CD8-positive, alpha-beta memory T cell (primary cell): Measurements from ENCODE around the gene TMEM233. TPM values are rescaled to one million over a fixed set of nuclear protein-coding genes. Genes with fewer than 3 reads are reported as not detected.

Experiments
- CTCF ChIA-PET: fragments of 350-600 bp; sonication (Branson Sonifier 250); formaldehyde crosslinking; loops from one replicate; lab custom pipeline; 2021; ENCODE audit warnings: antibody characterized with exemption; lab: Charles Lee
- POLR2A ChIA-PET: fragments of 350-600 bp; sonication (Branson Sonifier 250); formaldehyde crosslinking; loops from one replicate; lab custom pipeline; 2021; ENCODE audit warnings: antibody characterized with exemption; lab: Charles Lee
- DNase-seq, 5 donors: peaks; one replicate each; pipeline versions ENCODE4 v3.0.0 to v3.0.0-alpha.2; 2020 to 2022; ENCODE audit warnings: mixed read lengths in 1 of 5
- H3K27ac ChIP-seq: one replicate; pipeline ENCODE4 v1.7.0; 2013; ENCODE audit warnings: low read depth, mild to moderate bottlenecking, low read length, moderate library complexity
- H3K27me3 ChIP-seq: 2 replicates; pipeline ENCODE4 v1.7.0; 2013; ENCODE audit warnings: low read length, mild to moderate bottlenecking; ENCODE audit not compliant: insufficient read depth, poor library complexity, severe bottlenecking
- H3K36me3 ChIP-seq: 2 replicates; pipeline ENCODE4 v1.7.0; 2013; ENCODE audit warnings: mild to moderate bottlenecking, low read length, moderate library complexity; ENCODE audit not compliant: insufficient read depth
- H3K4me1 ChIP-seq: 2 replicates; pipeline ENCODE4 v1.7.0; 2013; ENCODE audit warnings: mild to moderate bottlenecking, low read length, moderate library complexity; ENCODE audit not compliant: insufficient read depth
- H3K4me3 ChIP-seq: 2 replicates; pipeline ENCODE4 v1.7.0; 2013; ENCODE audit warnings: mild to moderate bottlenecking, low read length
- H3K9me3 ChIP-seq: 2 replicates; pipeline ENCODE4 v1.7.0; 2013; ENCODE audit warnings: mild to moderate bottlenecking, low read length
- H3K27ac Mint-ChIP-seq, 8 donors: one replicate each; pipeline ENCODE4 v1.8.0; 2020 to 2021; ENCODE audit warnings: mixed read lengths in 8 of 8, mild to moderate bottlenecking in 6 of 8, inconsistent platforms in 3 of 8, moderate library complexity in 3 of 8
- H3K27me3 Mint-ChIP-seq, 2 donors: one replicate each; pipeline ENCODE4 v1.8.0; 2020 to 2021; ENCODE audit warnings: mixed read lengths in 2 of 2, mild to moderate bottlenecking in 1 of 2, moderate library complexity in 1 of 2
- H3K36me3 Mint-ChIP-seq, 3 donors: one replicate each; pipeline ENCODE4 v1.8.0; 2020 to 2021; ENCODE audit warnings: mixed read lengths in 3 of 3, inconsistent platforms in 1 of 3, mild to moderate bottlenecking in 1 of 3
- H3K4me1 Mint-ChIP-seq, 3 donors: one replicate each; pipeline ENCODE4 v1.8.0; 2020 to 2021; ENCODE audit warnings: mixed read lengths in 3 of 3, inconsistent platforms in 1 of 3, mild to moderate bottlenecking in 1 of 3
- H3K4me3 Mint-ChIP-seq, 7 donors: one replicate each; pipeline ENCODE4 v1.8.0; 2020 to 2021; ENCODE audit warnings: mixed read lengths in 7 of 7, mild to moderate bottlenecking in 6 of 7, moderate library complexity in 4 of 7, inconsistent platforms in 2 of 7
- H3K9me3 Mint-ChIP-seq, 5 donors: one replicate each; pipeline ENCODE4 v1.8.0; 2020 to 2022; ENCODE audit warnings: mixed read lengths in 5 of 5, mild to moderate bottlenecking in 3 of 5, moderate library complexity in 2 of 5, inconsistent platforms in 1 of 5
- polyA plus RNA-seq: library from polyadenylated mRNA; unstranded; fragments of 300-500 nt; fragmentation: Illumina TruSeq; gene quantifications from one replicate; pipeline ENCODE4 v1.2.3, GENCODE V29; 2021
- total RNA-seq, 2 experiments: library from RNA; stranded (reverse); gene quantifications; one replicate each; pipeline ENCODE4 v1.2.3, GENCODE V29; 2021

TMEM233 gene
- total and polyA plus RNA-seq, 3 experiments from 2014 or later: not detected

DNA sequence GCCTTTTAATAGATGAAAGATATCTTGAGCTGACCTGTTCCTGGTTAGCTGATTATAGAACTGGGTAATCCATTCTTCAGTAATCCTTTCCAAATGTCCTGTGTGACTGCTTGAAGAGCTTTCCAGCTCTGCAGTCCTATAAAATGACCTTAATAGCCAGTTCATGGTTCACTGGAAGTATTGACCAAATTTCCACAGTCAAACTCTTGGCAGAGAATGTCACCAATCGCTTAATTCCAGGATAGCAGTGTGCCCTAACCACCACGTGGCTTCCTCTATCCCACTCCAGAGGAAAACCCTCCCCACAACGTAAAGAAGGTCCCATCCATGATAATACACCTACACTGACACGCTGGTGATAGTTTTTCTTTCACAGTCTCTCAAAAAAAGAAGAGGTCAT, 91.8 kb downstream of the TMEM233 start:
- no peaks in the 10 kb centered on the region for H3K9me3 Mint-ChIP-seq
- Histone ChIP-seq H3K27me3 (no peaks in the 10 kb centered on the region), H3K4me1 (no peaks in the 10 kb centered on the region), H3K36me3 (peaks cover 4% of the 10 kb centered on the region), H3K9me3 (no peaks in the 10 kb centered on the region), H3K27ac (no peak overlapping the region), H3K4me3 (no peak overlapping the region)
- ChIA-PET POLR2A (no interaction called here), CTCF (no interaction called here)
- H3K27ac Mint-ChIP-seq: peak overlapping the region in 1 of 8 donors; percentile 66
- no peaks in the 10 kb centered on the region for H3K27me3 Mint-ChIP-seq
- H3K36me3 Mint-ChIP-seq: peaks cover 0 to 19% (median 0%) of the 10 kb centered on the region in 3 donors
- H3K4me1 Mint-ChIP-seq: peaks cover 6 to 11% (median 7%) of the 10 kb centered on the region in 3 donors
- DNase-seq: no peak
- no peak overlapping the region for H3K4me3 Mint-ChIP-seq

DNA sequence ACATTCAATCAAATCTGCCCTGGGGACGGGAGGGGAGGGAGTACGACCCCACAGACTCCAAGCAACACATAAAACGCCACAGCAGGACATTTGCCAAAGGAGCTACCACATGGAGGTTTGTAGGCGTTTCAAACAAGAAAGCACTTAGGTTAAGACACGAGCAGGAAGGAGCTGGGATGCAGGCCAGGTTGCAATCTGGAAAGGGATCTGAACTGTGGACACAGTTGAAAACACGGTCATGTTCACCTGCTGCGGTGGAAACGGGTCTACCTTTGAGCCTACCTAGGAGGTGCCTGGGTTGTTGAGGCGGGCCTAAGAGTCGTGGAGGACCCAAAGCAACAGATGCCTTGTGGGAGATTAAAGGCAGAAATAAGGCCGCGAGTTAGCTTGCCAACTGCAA, 92.8 kb downstream of the TMEM233 start:
- CTCF ChIA-PET: no interaction called here
- Histone ChIP-seq H3K9me3 (no peaks in the 10 kb centered on the region), H3K27ac (no peak overlapping the region), H3K36me3 (no peaks in the 10 kb centered on the region), H3K27me3 (no peaks in the 10 kb centered on the region), H3K4me3 (no peak overlapping the region), H3K4me1 (no peaks in the 10 kb centered on the region)
- Mint-ChIP-seq H3K36me3 (peaks cover 0 to 9% (median 0%) of the 10 kb centered on the region in 3 donors), H3K27ac (no peak overlapping the region), H3K4me3 (no peak overlapping the region), H3K27me3 (no peaks in the 10 kb centered on the region), H3K4me1 (peaks cover 6 to 11% (median 7%) of the 10 kb centered on the region in 3 donors), H3K9me3 (no peaks in the 10 kb centered on the region)
- no peak for DNase-seq
- POLR2A ChIA-PET: no interaction called here

DNA sequence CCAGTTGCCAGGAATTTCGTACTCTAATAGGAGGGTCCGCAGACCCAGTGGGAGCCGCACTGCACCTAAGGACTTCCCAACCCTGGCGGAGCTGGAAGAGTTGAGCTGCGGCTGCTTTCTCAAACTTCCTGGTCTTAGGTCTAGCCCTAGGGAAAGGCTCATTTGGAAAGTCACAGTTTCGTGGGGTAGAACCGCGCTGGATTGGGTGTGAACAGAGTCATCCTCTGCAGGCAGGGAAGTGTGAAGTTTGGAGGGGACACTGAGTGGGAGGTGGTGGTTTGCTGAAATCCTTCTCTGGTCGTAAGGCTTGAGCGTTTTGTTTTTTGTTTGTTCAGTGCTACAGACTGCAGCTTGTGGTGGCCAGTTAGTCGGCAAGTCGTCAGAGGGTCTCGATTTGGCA, 93.2 kb downstream of the TMEM233 start:
- H3K36me3 Mint-ChIP-seq: peaks cover 0 to 7% (median 0%) of the 10 kb centered on the region in 3 donors
- H3K27ac Mint-ChIP-seq: peak overlapping the region in 1 of 8 donors; percentile 26

DNA sequence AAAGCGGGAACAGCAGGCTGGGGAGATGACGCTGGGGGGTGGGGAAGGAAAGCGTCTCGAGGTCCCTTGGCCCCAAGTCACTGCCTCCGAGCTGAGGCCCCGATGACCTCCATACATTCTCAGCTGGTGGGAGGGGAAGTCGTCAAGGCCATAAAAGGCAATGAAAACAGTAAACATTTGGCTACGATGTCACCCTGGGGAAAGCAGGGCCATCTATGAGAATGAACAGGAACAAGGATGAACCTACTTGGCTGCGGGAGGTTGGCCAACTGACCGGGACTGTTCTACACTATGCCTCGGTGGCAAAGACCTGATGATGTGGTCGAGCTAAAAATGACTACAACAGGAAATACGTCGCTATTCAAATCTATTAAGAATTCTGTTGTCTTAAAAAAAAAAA, 93.8 kb downstream of the TMEM233 start:
- Mint-ChIP-seq H3K27ac (no peak overlapping the region), H3K9me3 (no peaks in the 10 kb centered on the region), H3K36me3 (peaks cover 0 to 4% (median 0%) of the 10 kb centered on the region in 3 donors), H3K4me1 (peaks cover 5 to 6% (median 5%) of the 10 kb centered on the region in 3 donors), H3K27me3 (no peaks in the 10 kb centered on the region), H3K4me3 (no peak overlapping the region)
- Histone ChIP-seq H3K9me3 (no peaks in the 10 kb centered on the region), H3K4me1 (no peaks in the 10 kb centered on the region), H3K4me3 (no peak overlapping the region), H3K27ac (no peak overlapping the region), H3K36me3 (no peaks in the 10 kb centered on the region), H3K27me3 (no peaks in the 10 kb centered on the region)
- CTCF ChIA-PET: no interaction called here
- POLR2A ChIA-PET: no interaction called here
- no peak for DNase-seq

More for the DNA sequence above, 93.2 kb downstream of the TMEM233 start:
- Histone ChIP-seq H3K36me3 (no peaks in the 10 kb centered on the region), H3K27me3 (no peaks in the 10 kb centered on the region), H3K4me1 (no peaks in the 10 kb centered on the region), H3K9me3 (no peaks in the 10 kb centered on the region), H3K4me3 (no peak overlapping the region), H3K27ac (no peak overlapping the region)
- Mint-ChIP-seq H3K4me1 (peaks cover 6 to 11% (median 7%) of the 10 kb centered on the region in 3 donors), H3K9me3 (no peaks in the 10 kb centered on the region), H3K4me3 (no peak overlapping the region), H3K27me3 (no peaks in the 10 kb centered on the region)
- no peak for DNase-seq
- ChIA-PET POLR2A (no interaction called here), CTCF (no interaction called here)

DNA sequence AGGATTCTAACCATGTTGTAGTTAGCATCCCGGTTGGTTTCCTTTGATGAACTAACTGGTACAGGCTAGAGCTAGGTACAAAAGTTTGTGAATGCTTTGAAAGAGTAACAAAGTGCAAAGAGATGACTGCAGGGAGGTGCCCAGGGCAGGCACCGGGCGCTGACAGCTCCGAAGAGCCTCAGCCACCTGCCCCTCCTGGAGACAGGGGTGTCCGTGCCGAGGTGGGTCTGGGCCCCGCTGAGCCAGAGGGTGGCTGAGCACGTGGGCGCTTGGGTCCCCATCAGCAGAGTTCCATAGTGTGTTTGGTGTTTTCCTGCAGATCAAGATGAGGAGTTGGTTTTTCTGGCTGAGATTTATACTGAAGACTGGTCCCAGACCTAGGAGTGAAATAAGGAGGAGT, 94.3 kb downstream of the TMEM233 start:
- no peaks in the 10 kb centered on the region for H3K27me3 Mint-ChIP-seq
- no peaks in the 10 kb centered on the region for H3K9me3 ChIP-seq
- H3K36me3 Mint-ChIP-seq: no peaks in the 10 kb centered on the region
- CTCF ChIA-PET: no interaction called here
- H3K9me3 Mint-ChIP-seq: no peaks in the 10 kb centered on the region
- POLR2A ChIA-PET: no interaction called here
- peaks cover under 1 to 2% (median 2%) of the 10 kb centered on the region in 3 donors for H3K4me1 Mint-ChIP-seq
- no peaks in the 10 kb centered on the region for H3K4me1 ChIP-seq
- no peak overlapping the region for H3K4me3 ChIP-seq
- no peaks in the 10 kb centered on the region for H3K36me3 ChIP-seq
- H3K27me3 ChIP-seq: no peaks in the 10 kb centered on the region
- no peak overlapping the region for H3K27ac ChIP-seq
- no peak overlapping the region for H3K27ac Mint-ChIP-seq
- no peak for DNase-seq
- no peak overlapping the region for H3K4me3 Mint-ChIP-seq

GRCh38 chr12:119689935-119690500, 96.4 kb downstream of the TMEM233 start:
- no peak overlapping the region for H3K27ac ChIP-seq
- CTCF ChIA-PET: no interaction called here
- H3K4me1 ChIP-seq: no peaks in the 10 kb centered on the region
- no peaks in the 10 kb centered on the region for H3K36me3 ChIP-seq
- H3K4me3 ChIP-seq: no peak overlapping the region
- POLR2A ChIA-PET: no interaction called here
- no peaks in the 10 kb centered on the region for H3K9me3 Mint-ChIP-seq
- no peaks in the 10 kb centered on the region for H3K36me3 Mint-ChIP-seq
- H3K4me3 Mint-ChIP-seq: no peak overlapping the region
- H3K27ac Mint-ChIP-seq: no peak overlapping the region
- DNase-seq: no peak
- no peaks in the 10 kb centered on the region for H3K27me3 Mint-ChIP-seq
- no peaks in the 10 kb centered on the region for H3K4me1 Mint-ChIP-seq
- no peaks in the 10 kb centered on the region for H3K27me3 ChIP-seq
- H3K9me3 ChIP-seq: no peaks in the 10 kb centered on the region

GRCh38 chr12:119691202-119691810, 97.7 kb downstream of the TMEM233 start:
- no peaks in the 10 kb centered on the region for H3K27me3 Mint-ChIP-seq
- Histone ChIP-seq H3K27me3 (no peaks in the 10 kb centered on the region), H3K9me3 (no peaks in the 10 kb centered on the region), H3K4me1 (no peaks in the 10 kb centered on the region), H3K36me3 (no peaks in the 10 kb centered on the region), H3K4me3 (no peak overlapping the region), H3K27ac (no peak overlapping the region)
- no peaks in the 10 kb centered on the region for H3K36me3 Mint-ChIP-seq
- no peak overlapping the region for H3K27ac Mint-ChIP-seq
- H3K4me3 Mint-ChIP-seq: no peak overlapping the region
- CTCF ChIA-PET: no interaction called here
- H3K4me1 Mint-ChIP-seq: no peaks in the 10 kb centered on the region
- POLR2A ChIA-PET: no interaction called here
- no peak for DNase-seq
- no peaks in the 10 kb centered on the region for H3K9me3 Mint-ChIP-seq

GRCh38 chr12:119692410-119692809, 98.8 kb downstream of the TMEM233 start:
- H3K4me1 Mint-ChIP-seq: no peaks in the 10 kb centered on the region
- no peaks in the 10 kb centered on the region for H3K36me3 Mint-ChIP-seq
- H3K4me1 ChIP-seq: no peaks in the 10 kb centered on the region
- ChIA-PET CTCF (no interaction called here), POLR2A (no interaction called here)
- no peaks in the 10 kb centered on the region for H3K27me3 Mint-ChIP-seq
- no peaks in the 10 kb centered on the region for H3K36me3 ChIP-seq
- H3K4me3 ChIP-seq: no peak overlapping the region
- DNase-seq: no peak
- H3K9me3 ChIP-seq: no peaks in the 10 kb centered on the region
- no peak overlapping the region for H3K27ac Mint-ChIP-seq
- no peak overlapping the region for H3K27ac ChIP-seq
- no peaks in the 10 kb centered on the region for H3K27me3 ChIP-seq
- H3K4me3 Mint-ChIP-seq: no peak overlapping the region
- H3K9me3 Mint-ChIP-seq: no peaks in the 10 kb centered on the region
